Activated T-cell treated with anti-CD3 and anti-CD28 coated beads for 24 hours (primary cell): Measurements from ENCODE around the gene ANGEL2.
"Not testable (repeated sequence)": the region's sequence is repeated elsewhere in the genome, so short reads cannot be mapped to it uniquely, and the experiment has no call there.

Source experiments
- DNase-seq: peaks from one replicate; pipeline ENCODE4 v3.0.0-alpha.2; 2020; ENCODE audit warnings: low read depth

The ANGEL2 gene

DNA sequence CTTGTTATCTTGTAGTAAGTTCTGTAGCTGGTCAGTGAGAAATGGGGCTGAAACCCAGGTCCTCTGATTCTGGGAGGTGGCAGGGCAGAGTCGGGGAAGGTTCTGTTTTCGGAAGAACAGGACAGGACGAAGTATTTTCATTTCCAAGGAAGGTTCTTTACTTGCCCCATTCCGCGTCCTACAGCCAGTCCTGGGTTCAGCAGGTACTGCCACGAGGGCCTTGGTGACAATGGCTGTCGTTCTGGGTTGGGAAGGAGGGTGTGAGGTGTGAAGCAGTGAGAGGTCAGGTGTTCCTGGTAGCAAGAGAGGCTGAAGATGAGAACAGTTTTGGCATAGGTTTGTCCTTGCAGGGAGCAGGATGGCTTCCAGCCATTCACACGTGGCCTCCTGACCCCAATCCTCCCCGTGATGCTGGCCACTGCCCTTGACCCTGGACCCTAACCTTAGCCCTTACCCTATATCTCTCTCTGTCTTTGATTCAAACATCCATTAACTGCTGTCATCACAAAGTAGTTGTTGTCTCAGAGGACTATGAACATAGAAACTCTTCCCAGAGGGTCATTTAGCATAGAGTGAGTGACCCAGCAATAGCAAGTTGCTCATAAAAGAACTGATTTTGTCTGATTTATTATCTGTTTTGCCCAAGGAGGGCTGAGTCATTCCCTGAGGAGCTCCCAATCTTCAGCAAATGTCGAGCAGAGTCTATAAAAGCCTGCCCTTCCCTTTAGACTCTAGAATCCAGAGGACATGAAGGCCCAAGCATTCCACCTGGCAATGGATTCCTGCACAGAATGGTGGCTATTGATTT lies 40.4 kb downstream of the ANGEL2 start:
- no peak for DNase-seq

GRCh38 chr1:212974711-212975110 lies 41.0 kb downstream of the ANGEL2 start:
- no peak for DNase-seq

GRCh38 chr1:212973899-212974298 lies 41.8 kb downstream of the ANGEL2 start:
- DNase-seq = no peak

DNA sequence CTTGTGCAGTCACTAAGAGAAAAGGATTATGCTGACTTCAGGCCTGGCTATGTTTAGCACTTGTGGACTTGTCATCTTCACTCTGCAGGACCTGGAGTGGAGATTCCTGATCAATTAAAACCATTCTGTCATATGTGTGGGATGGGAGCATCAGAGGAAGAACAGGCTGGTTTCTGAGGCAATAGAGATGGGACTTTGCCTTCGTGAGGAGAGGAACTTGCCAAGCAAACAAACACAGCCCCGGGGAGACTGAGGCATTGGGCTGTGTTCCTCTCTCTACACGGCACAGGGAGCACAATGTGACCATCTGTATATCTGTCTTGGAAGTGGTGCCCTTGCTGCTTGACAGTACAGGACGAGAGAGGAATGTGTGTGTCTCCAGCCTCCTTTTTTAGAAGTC lies 42.2 kb downstream of the ANGEL2 start:
- DNase-seq = no peak

- DNase-seq = no peak
These were observed 44.4 kb downstream of the ANGEL2 start for GRCh38 chr1:212971312-212971711.

GRCh38 chr1:212970085-212970484 lies 45.6 kb downstream of the ANGEL2 start:
- no peak for DNase-seq

- DNase-seq = no peak
These were observed 47.3 kb downstream of the ANGEL2 start for GRCh38 chr1:212968368-212968863.

DNA sequence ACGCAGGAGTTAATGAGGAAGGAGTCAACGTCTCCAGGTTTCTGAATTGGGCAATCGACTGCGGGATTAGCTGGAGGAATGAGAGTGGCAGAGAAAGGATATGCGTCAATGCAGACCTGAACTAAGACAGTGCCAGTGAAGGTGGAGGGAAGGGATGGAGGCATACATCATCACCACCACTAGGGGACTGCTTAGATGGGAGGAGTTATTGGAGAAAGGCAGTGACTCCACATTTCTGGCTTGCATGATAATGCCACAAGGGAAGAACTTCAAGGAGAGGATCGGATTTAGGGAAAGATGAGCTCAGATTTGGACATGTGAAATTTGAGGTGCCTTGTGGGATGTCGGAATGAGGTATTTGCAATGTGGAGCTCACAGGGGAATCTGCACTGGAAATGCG lies 47.9 kb downstream of the ANGEL2 start:
- no peak for DNase-seq

DNA sequence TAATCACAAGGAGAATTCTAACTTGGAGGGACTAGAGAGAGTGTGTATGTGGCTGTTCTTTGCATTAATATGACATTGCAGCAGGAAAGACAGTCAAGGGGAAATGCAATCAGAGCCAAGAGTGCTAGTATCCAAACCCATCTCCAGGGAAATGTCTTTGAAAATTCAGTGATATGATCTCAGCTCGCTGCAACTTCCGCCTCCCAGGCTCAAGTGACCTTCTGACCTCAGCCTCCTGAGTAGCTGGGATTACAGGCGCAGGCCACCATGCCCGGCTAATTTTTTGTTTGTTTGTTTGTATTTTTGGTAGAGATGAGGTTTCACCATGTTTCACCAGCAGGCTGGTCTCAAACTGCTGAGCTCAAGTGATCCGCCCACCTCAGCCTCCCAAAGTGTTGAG lies 49.1 kb downstream of the ANGEL2 start:
- no peak for DNase-seq

DNA sequence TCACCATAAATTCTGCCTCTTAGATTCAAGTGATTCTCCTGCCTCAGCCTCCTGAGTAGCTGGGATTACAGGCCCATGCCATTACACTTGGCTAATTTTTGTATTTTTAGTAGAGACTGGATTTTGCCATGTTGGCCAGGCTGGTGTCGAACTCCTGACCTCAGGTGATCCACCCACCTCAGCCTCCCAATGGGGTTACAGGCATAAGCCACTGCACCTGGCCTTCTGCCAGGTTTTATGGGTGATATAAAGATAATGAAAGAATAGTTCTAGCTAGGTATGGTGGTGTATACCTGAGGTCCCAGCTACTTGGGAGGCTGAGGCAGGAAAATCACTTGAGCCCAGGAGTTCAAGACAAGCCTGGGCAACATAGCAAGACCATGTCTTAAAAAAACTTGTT lies 50.7 kb downstream of the ANGEL2 start:
- DNase-seq = not testable (repeated sequence)

- no peak for DNase-seq
These were observed 51.6 kb downstream of the ANGEL2 start for GRCh38 chr1:212964102-212964501.

GRCh38 chr1:212962509-212962908 lies 53.2 kb downstream of the ANGEL2 start:
- no peak for DNase-seq

DNA sequence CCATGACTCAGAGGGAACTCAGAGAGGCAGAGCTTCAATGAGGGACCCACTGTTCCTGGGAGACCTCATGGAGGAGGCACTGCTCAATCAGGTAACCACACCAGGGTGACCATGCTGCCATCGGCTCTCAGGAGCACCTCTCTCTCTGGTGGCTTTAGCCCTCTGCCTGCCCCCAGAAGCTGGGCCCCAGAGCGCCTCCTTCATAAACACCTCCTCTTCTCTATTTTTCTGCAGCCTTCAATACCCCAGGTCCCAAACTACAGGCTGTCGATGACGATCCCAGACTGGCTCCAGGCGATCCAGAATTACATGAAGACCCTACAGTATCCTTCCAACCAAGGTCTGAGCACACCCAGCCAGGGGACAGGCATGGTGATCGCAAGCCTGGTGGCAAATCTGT lies 54.7 kb downstream of the ANGEL2 start:
- no peak for DNase-seq

DNA sequence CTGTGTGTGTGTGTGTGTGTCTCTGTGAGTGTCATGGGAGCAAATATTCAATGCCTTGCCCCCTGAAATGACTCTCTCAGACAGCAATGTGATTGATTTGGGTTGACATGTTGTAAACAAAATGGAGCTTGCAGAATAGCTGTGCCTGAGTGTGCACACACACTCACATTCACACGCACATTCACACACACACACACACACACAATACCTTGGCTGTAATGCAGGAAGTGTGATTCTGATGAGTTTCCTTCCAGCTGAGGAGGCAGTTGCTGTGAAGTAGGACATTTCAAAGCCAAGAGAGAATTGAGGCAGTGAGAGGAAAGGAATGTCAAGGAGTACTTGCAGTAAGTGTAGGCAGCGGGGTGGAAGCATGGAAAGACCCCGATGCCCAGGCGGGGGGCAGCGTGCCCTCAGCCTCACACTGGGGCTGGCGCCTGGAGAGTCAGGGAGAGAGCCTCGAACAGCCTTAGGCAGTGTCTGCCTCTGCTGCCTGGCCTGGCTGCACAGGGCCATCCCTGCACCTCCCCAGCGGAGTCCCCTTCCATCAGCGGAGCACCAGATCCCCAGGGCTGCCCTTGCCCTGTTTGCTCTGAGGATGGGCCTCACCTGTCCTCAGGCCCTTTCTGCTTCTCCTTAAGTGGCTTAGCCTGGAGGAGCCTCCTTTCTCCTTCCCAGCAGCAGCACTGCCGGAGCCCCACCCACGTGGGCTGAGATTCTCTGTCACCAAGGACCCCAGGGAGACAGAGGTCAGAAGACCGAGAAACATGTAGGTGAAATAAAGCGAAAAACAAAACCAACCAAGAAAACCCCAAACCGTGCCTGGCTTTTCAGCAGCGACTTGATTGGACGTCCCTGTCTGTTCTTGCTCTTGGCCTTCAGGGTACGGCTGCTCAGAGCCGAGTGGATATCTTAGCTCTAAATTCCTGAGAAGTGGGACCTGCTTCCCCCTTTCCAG lies 56.1 kb downstream of the ANGEL2 start:
- DNase-seq = no peak

DNA sequence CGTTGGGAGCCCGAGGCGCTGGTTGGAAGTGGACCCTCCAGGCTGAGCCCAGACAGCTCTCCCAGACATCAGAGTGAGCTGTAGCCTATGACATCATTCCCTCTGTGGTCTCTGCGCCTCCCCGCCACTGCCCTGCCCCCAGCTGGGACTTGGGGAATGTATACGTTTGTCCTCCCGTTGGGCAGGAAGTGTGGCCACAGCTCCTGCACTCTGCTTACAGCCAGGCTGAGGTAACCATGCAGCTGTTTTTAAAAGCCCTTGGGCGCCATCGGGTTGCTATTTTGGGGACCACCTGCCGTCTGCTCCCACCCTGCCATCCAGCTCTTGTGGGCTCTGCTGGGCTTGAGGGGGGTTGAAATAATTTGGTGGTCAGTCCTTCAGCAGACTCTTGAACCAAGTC lies 57.5 kb downstream of the ANGEL2 start:
- no peak for DNase-seq

GRCh38 chr1:212957546-212957945 lies 58.1 kb downstream of the ANGEL2 start:
- no peak for DNase-seq

DNA sequence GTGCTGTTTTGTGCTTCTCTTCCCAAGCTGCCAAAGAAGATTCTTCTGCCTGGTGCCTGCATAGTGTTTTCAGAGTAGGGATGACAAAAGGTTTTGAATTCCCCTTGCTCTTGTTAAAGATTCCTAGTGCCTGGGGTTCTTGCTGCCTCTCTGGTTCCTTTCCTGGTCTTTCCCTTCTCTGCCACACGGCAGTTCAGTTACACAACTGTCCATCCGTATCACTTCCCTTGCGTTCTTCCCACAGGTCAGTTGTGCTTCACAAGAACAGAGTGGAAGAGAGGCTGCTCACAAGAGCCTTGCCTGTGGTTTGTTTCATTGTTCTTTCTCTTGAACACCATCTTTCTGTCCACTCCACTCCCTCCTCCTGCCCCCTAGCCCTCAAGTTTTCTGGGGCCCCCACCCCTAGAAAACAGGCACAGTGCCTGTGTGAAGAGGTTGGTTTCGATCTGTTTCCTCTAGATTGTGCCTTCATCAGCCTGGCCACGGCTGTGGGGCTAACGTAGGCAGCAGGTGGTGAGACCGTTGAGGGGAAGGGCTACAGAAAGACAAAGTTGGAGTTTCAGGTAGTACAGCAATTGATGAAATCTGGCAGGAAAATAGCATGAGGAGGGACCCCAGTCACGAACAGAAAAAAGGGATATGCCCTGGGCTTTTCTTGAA lies 59.6 kb downstream of the ANGEL2 start:
- no peak for DNase-seq

- no peak for DNase-seq
These were observed 60.6 kb downstream of the ANGEL2 start for GRCh38 chr1:212955098-212955497.

- DNase-seq = no peak
These were observed 61.2 kb downstream of the ANGEL2 start for GRCh38 chr1:212954514-212954913.

- no peak for DNase-seq
These were observed 62.3 kb downstream of the ANGEL2 start for GRCh38 chr1:212953321-212953720.

- DNase-seq = no peak
These were observed 63.1 kb downstream of the ANGEL2 start for GRCh38 chr1:212952641-212952976.

- no peak for DNase-seq
These were observed 63.6 kb downstream of the ANGEL2 start for GRCh38 chr1:212951947-212952640.
